ENCODE results near the gene SSTR1.

- TF ChIP-seq CTCF (IDR thresholded peaks at IDR 0.05) = no peak
- no peak for TF ChIP-seq POLR2A (IDR thresholded peaks at IDR 0.05)
These were observed 53.9 kb downstream of the SSTR1 start for GRCh38 chr14:38261620-38262019.
